Sciatic nerve (tissue), 2 donors: ENCODE measurements around the gene TSPYL6. TPM values are rescaled to one million over a fixed set of nuclear protein-coding genes. Genes with fewer than 3 reads are reported as not detected.

Experiments
- ATAC-seq: fragments of 200-7000 bp; cut with Tn5 transposase; one replicate; pipeline ENCODE4 v1.9.1; 2020; ENCODE audit warnings: mild to moderate bottlenecking, moderate library complexity
- DNase-seq: peaks from one replicate; pipeline ENCODE4 v3.0.0-alpha.2; 2020; ENCODE audit warnings: low spot score
- intact Hi-C: fragments of 100-400 bp; cut with DNase I; formaldehyde crosslinking; loops from one replicate; pipeline ENCODE4 v1.14.2; 2022
- total RNA-seq: library from RNA; stranded (reverse); fragmentation: NEBNext Ultra II Directional; extraction: Animal tissue kit (Norgen Biotek cat#: 25700); gene quantifications from one replicate; pipeline ENCODE4 v1.2.1, GENCODE V29; 2021
- donor health status: DM: no; HTN: no; CAD: no.
- donor health status: DM: no; HTN: no; CAD: no.

Gene TSPYL6
- total RNA-seq, 1 donor from 2014 or later = 0.13 TPM

GRCh38 chr2:54207666-54208195 lies 48.3 kb downstream of the TSPYL6 start:
- intact Hi-C loops = no loop called here
- DNase-seq = no peak
- ATAC-seq = peak; percentile 20

GRCh38 chr2:54206596-54206995 lies 49.4 kb downstream of the TSPYL6 start:
- intact Hi-C loops = no loop called here
- DNase-seq (no peak), ATAC-seq (peak; percentile 59)

- intact Hi-C loops = no loop called here
- DNase-seq = no peak
- no peak for ATAC-seq
Observed at GRCh38 chr2:54204476-54204875, 51.6 kb downstream of the TSPYL6 start.

Other genes starting within 250 kb of the TSPYL6 start
- 19.7 TPM for gene ACYP2, start 140.6 kb downstream of the TSPYL6 start, total RNA-seq
- gene SPTBN1, start 200.1 kb upstream of the TSPYL6 start, total RNA-seq = 1,016 TPM